H1 (cell line): ENCODE measurements around the gene PCDHB10.
"Not testable (repeated sequence)": the region's sequence is repeated elsewhere in the genome, so short reads cannot be mapped to it uniquely, and the experiment has no call there.

ENCODE experiments used
- CHD2 ChIP-seq: IDR thresholded peaks from 2 replicates; pipeline ENCODE4 v1.6.1; 2012; ENCODE audit warnings: low read length, improper control_type of control experiment
- CREB1 ChIP-seq: IDR thresholded peaks from 2 replicates; pipeline ENCODE4 v1.6.1; 2012; ENCODE audit warnings: inconsistent platforms
- CTCF ChIP-seq, 3 experiments: IDR thresholded peaks; 1 replicate in 2 of 3; 2 replicates in 1 of 3; pipeline versions ENCODE4 v1.5.1 to v1.6.1; 2011; ENCODE audit warnings: low read length in 3 of 3, mild to moderate bottlenecking in 3 of 3, inconsistent platforms in 2 of 3, low read depth in 1 of 3, moderate library complexity in 1 of 3; ENCODE audit not compliant: insufficient read depth in 1 of 3; ENCODE audit errors: control extremely low read depth in 1 of 3
- POLR2A ChIP-seq, 2 experiments: IDR thresholded peaks; 1 replicate in 1 of 2; 2 replicates in 1 of 2; pipeline ENCODE4 v1.6.1; 2011; ENCODE audit warnings: low read depth in 2 of 2, low read length in 2 of 2, mild to moderate bottlenecking in 2 of 2; ENCODE audit errors: control extremely low read depth in 1 of 2
- SP2 ChIP-seq: IDR thresholded peaks from 2 replicates; pipeline ENCODE4 v1.6.1; 2012; ENCODE audit warnings: mild to moderate bottlenecking, low read length, inconsistent platforms
- USF2 ChIP-seq: IDR thresholded peaks from 2 replicates; pipeline ENCODE4 v1.6.1; 2011; ENCODE audit warnings: low read length, improper control_type of control experiment

GRCh38 chr5:141210281-141210680 is 18.1 kb downstream of the PCDHB10 start:
- TF ChIP-seq CTCF (IDR thresholded peaks at IDR 0.05; ENCODE audit: control extremely low read depth in 1 of 3, insufficient read depth in 1 of 3, low read depth in 1 of 3, low read length in 3 of 3); POLR2A (IDR thresholded peaks at IDR 0.05; ENCODE audit: control extremely low read depth in 1 of 2, low read depth in 2 of 2, low read length in 2 of 2); CREB1; USF2; CHD2; SP2: not testable (repeated sequence)
